ENCODE measurements around the gene CDK2AP2.

Gene CDK2AP2

GRCh38 chr11:67523556-67524479 is 15.9 kb upstream of the CDK2AP2 start:
- Histone ChIP-seq H3K9me3 (no peaks in the 10 kb centered on the region), H3K4me3 (no peak overlapping the region), H3K4me1 (no peaks in the 10 kb centered on the region), H3K27ac (no peak overlapping the region), H3K36me3 (no peaks in the 10 kb centered on the region), H3K27me3 (peaks cover 0 to 51% of the 10 kb centered on the region in 2 donors)
- no peak for TF ChIP-seq CTCF (IDR thresholded peaks at IDR 0.05)
- DNase-seq = no peak
- intact Hi-C loops (cut with DNase I; ENCODE audit: low total_unique reads) = no loop called here

GRCh38 chr11:67522844-67523555 is 15.0 kb upstream of the CDK2AP2 start, which contains the start of gene CABP2:
Gene CABP2, minus strand, starts transcription at chr11:67523446. Its CDS starts 120 bp downstream, at chr11:67523326.
- H3K36me3 ChIP-seq = no peaks in the 10 kb centered on the region
- no peak for DNase-seq

GRCh38 chr11:67522338-67522737 is 14.4 kb upstream of the CDK2AP2 start:
- Histone ChIP-seq H3K4me1 (no peaks in the 10 kb centered on the region), H3K4me3 (no peak overlapping the region), H3K36me3 (no peaks in the 10 kb centered on the region), H3K27me3 (peaks cover 0 to 56% of the 10 kb centered on the region in 2 donors), H3K27ac (no peak overlapping the region), H3K9me3 (no peaks in the 10 kb centered on the region)
- intact Hi-C loops (cut with DNase I; ENCODE audit: low total_unique reads) = no loop called here
- no peak for DNase-seq
- no peak for TF ChIP-seq CTCF (IDR thresholded peaks at IDR 0.05)

More at GRCh38 chr11:67522844-67523555, 15.0 kb upstream of the CDK2AP2 start, which contains the start of gene CABP2:
- intact Hi-C loops (cut with DNase I; ENCODE audit: low total_unique reads) = no loop called here
- H3K4me3 ChIP-seq = no peak within 1 kb of the TSS
- TF ChIP-seq CTCF (IDR thresholded peaks at IDR 0.05) = no peak
- no peak within 1 kb of the TSS for H3K27ac ChIP-seq
- peaks cover 0 to 52% of the 10 kb centered on the region in 2 donors for H3K27me3 ChIP-seq
- no peaks in the 10 kb centered on the region for H3K4me1 ChIP-seq
- H3K9me3 ChIP-seq = no peaks in the 10 kb centered on the region

GRCh38 chr11:67521924-67522323 is 14.0 kb upstream of the CDK2AP2 start:
- no peak for DNase-seq
- TF ChIP-seq CTCF (IDR thresholded peaks at IDR 0.05) = no peak
- intact Hi-C loops (cut with DNase I; ENCODE audit: low total_unique reads) = no loop called here
- Histone ChIP-seq H3K4me3 (no peak overlapping the region), H3K27me3 (peaks cover 0 to 56% of the 10 kb centered on the region in 2 donors), H3K9me3 (no peaks in the 10 kb centered on the region), H3K36me3 (no peaks in the 10 kb centered on the region), H3K27ac (no peak overlapping the region), H3K4me1 (no peaks in the 10 kb centered on the region)

- TF ChIP-seq CTCF (IDR thresholded peaks at IDR 0.05) = no peak
- H3K27ac ChIP-seq = no peak overlapping the region
- no peaks in the 10 kb centered on the region for H3K9me3 ChIP-seq
- DNase-seq = no peak
- H3K4me1 ChIP-seq = no peaks in the 10 kb centered on the region
- H3K36me3 ChIP-seq = no peaks in the 10 kb centered on the region
- H3K4me3 ChIP-seq = no peak overlapping the region
- intact Hi-C loops (cut with DNase I; ENCODE audit: low total_unique reads) = no loop called here
- H3K27me3 ChIP-seq = peaks cover 0 to 61% of the 10 kb centered on the region in 2 donors
Observed at GRCh38 chr11:67520856-67521824, 13.2 kb upstream of the CDK2AP2 start.

Data from tibial artery (tissue), 4 donors.